HepG2 (cell line): ENCODE data around the gene FAM89B. TPM values are rescaled to one million over a fixed set of nuclear protein-coding genes. Genes with fewer than 3 reads are reported as not detected.

Experiments used
- CBX1 ChIP-seq: IDR thresholded peaks from one replicate; pipeline ENCODE4 v1.6.1; 2016; ENCODE audit warnings: antibody characterized with exemption, low read depth
- FOXP4 ChIP-seq: sonication (generic); formaldehyde crosslinking; IDR thresholded peaks from 2 replicates; pipeline ENCODE4 v1.4.0; 2020; ENCODE audit warnings: missing genetic modification reagents
- HNRNPLL ChIP-seq: fragments of 200-400 bp; formaldehyde crosslinking; IDR thresholded peaks from 2 replicates; pipeline ENCODE4 v1.6.1; 2017; ENCODE audit warnings: mild to moderate bottlenecking, low read depth, low read length; ENCODE audit not compliant: poor library complexity, severe bottlenecking
- MXD3 ChIP-seq: IDR thresholded peaks from 2 replicates; pipeline ENCODE4 v1.6.1; 2016; ENCODE audit warnings: mild to moderate bottlenecking, missing biosample characterization, missing genetic modification reagents
- TFAP4 ChIP-seq: sonication (generic); IDR thresholded peaks from 2 replicates; pipeline ENCODE4 v1.6.1; 2016; ENCODE audit warnings: low read depth, borderline replicate concordance
- ZBTB25 ChIP-seq: IDR thresholded peaks from 2 replicates; pipeline ENCODE4 v1.6.1; 2018; ENCODE audit warnings: missing genetic modification reagents
- ZNF281 ChIP-seq: sonication (generic); formaldehyde crosslinking; IDR thresholded peaks from 2 replicates; pipeline ENCODE4 v1.4.0; 2020; ENCODE audit warnings: missing genetic modification reagents, borderline replicate concordance
- ZNF331 ChIP-seq: sonication (generic); formaldehyde crosslinking; IDR thresholded peaks from 2 replicates; pipeline ENCODE4 v1.4.0; 2020; ENCODE audit warnings: missing genetic modification reagents
- ZNF414 ChIP-seq: sonication (generic); formaldehyde crosslinking; IDR thresholded peaks from 2 replicates; pipeline ENCODE4 v1.5.0; 2020; ENCODE audit warnings: missing genetic modification reagents
- ZNF607 ChIP-seq: sonication (generic); formaldehyde crosslinking; IDR thresholded peaks from 2 replicates; pipeline ENCODE4 v1.5.1; 2020; ENCODE audit warnings: missing genetic modification reagents, mild to moderate bottlenecking, borderline replicate concordance
- ZNF770 ChIP-seq: sonication (generic); formaldehyde crosslinking; IDR thresholded peaks from 2 replicates; pipeline ENCODE4 v1.5.0; 2020; ENCODE audit warnings: mild to moderate bottlenecking, missing genetic modification reagents
- polyA plus RNA-seq, 8 experiments: library from polyadenylated mRNA; depleted of rRNA in 3 of 8; stranded (reverse) in 7 of 8; unstranded in 1 of 8; fragments of >200 nt; fragmentation: Illumina TruSeq in 4 of 8; extraction: Trizol in 4 of 8; gene quantifications; 2 replicates each; pipeline versions ENCODE4 v1.2.1 to v1.2.3, GENCODE V29; 2011 to 2016; ENCODE audit warnings: low read depth in 4 of 8, missing spikeins in 1 of 8, mixed read lengths in 1 of 8; ENCODE audit not compliant: insufficient read depth in 1 of 8
- total RNA-seq, 5 experiments: library from RNA; depleted of rRNA; stranded (reverse); fragments of >200 nt; fragmentation: Illumina TruSeq; extraction: Trizol; gene quantifications; 2 replicates each; pipeline ENCODE4 v1.2.3, GENCODE V29; 2016; ENCODE audit warnings: low read depth in 1 of 5

FAM89B gene
- total and polyA plus RNA-seq, 2 of the 13 experiments (the other 11 are each of a cell fraction or from before 2014, with no cell fraction given): 5.7 to 8.0 TPM

- TF ChIP-seq HNRNPLL: peak; percentile 30
- TF ChIP-seq ZNF770 (CRISPR knock-in tag): peak; percentile 39; the same call in 1 of the 2 replicates
- peak; percentile 77; the same call in 1 of the 2 replicates for TF ChIP-seq ZNF414 (CRISPR knock-in tag)
- TF ChIP-seq FOXP4: peak; percentile 12; the same call in 1 of the 2 replicates
- 0 out of 2 replicates have a peak, but pooled peaks have one; percentile 33 for TF ChIP-seq ZBTB25 (CRISPR knock-in tag)
- no peak for TF ChIP-seq CBX1
- TF ChIP-seq ZNF607 (CRISPR knock-in tag): 0 out of 2 replicates have a peak, but pooled peaks have one; percentile 23
- TF ChIP-seq MXD3 (CRISPR knock-in tag): peak; percentile 56; the same call in 1 of the 2 replicates
- TF ChIP-seq ZNF331 (CRISPR knock-in tag): no peak
- peak; percentile 61; the same call in 1 of the 2 replicates for TF ChIP-seq ZNF281 (CRISPR knock-in tag)
- TF ChIP-seq TFAP4: peak; percentile 30; the same call in 1 of the 2 replicates
These were observed 14.1 kb upstream of the FAM89B start, which contains the start of gene LTBP3 (continued) for GRCh38 chr11:65558002-65558929.
